PFSK-1 (cell line): ENCODE measurements around the gene SMC4.

ENCODE experiments used
- POLR2AphosphoS5 ChIP-seq: IDR thresholded peaks from 2 replicates; pipeline ENCODE4 v1.6.1; 2012; ENCODE audit warnings: low read depth, mild to moderate bottlenecking, control low read depth, low read length, moderate library complexity
- TAF1 ChIP-seq: IDR thresholded peaks from 2 replicates; pipeline ENCODE4 v1.6.1; 2012; ENCODE audit warnings: low read length, control low read depth, borderline replicate concordance; ENCODE audit not compliant: insufficient read depth
- TF ChIP-seq, protein P1 (sequence below), 2 experiments: IDR thresholded peaks; 2 replicates each; pipeline versions ENCODE4 v1.6.1 to v1.8.0; 2011 to 2012; ENCODE audit warnings: low read depth in 2 of 2, low read length in 2 of 2, control low read depth in 1 of 2, inconsistent platforms in 1 of 2, mild to moderate bottlenecking in 1 of 2, moderate library complexity in 1 of 2; ENCODE audit not compliant: insufficient read depth in 1 of 2

- TF ChIP-seq POLR2AphosphoS5: no peak
- TF ChIP-seq TAF1: no peak
- TF ChIP-seq, protein P1, sequence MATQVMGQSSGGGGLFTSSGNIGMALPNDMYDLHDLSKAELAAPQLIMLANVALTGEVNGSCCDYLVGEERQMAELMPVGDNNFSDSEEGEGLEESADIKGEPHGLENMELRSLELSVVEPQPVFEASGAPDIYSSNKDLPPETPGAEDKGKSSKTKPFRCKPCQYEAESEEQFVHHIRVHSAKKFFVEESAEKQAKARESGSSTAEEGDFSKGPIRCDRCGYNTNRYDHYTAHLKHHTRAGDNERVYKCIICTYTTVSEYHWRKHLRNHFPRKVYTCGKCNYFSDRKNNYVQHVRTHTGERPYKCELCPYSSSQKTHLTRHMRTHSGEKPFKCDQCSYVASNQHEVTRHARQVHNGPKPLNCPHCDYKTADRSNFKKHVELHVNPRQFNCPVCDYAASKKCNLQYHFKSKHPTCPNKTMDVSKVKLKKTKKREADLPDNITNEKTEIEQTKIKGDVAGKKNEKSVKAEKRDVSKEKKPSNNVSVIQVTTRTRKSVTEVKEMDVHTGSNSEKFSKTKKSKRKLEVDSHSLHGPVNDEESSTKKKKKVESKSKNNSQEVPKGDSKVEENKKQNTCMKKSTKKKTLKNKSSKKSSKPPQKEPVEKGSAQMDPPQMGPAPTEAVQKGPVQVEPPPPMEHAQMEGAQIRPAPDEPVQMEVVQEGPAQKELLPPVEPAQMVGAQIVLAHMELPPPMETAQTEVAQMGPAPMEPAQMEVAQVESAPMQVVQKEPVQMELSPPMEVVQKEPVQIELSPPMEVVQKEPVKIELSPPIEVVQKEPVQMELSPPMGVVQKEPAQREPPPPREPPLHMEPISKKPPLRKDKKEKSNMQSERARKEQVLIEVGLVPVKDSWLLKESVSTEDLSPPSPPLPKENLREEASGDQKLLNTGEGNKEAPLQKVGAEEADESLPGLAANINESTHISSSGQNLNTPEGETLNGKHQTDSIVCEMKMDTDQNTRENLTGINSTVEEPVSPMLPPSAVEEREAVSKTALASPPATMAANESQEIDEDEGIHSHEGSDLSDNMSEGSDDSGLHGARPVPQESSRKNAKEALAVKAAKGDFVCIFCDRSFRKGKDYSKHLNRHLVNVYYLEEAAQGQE (IDR thresholded peaks at IDR 0.05; ENCODE audit: insufficient read depth in 1 of 2, low read depth in 2 of 2, low read length in 2 of 2): no peak
Observed at GRCh38 chr3:160447544-160447943, 48.1 kb downstream of the SMC4 start.
